A549 (cell line): Measurements from ENCODE around the gene ATRN. TPM values are rescaled to one million over a fixed set of nuclear protein-coding genes. Genes with fewer than 3 reads are reported as not detected.

Experiments
- ATAC-seq, 2 experiments: fragments of 200-7000 bp in 1 of 2; fragments of >200 bp in 1 of 2; cut with Nextera tagmentation in 1 of 2; cut with Tn5 transposase in 1 of 2; 3 replicates each; pipeline versions ENCODE4 v1.8.0 to v1.9.1; 2018 to 2020; ENCODE audit warnings: mild to moderate bottlenecking in 1 of 2, moderate library complexity in 1 of 2
- CTCF ChIA-PET: fragments of 300-600 bp; sonication (Branson Sonifier 250); formaldehyde crosslinking; extraction: SDS; loops from one replicate; lab custom pipeline; 2021; ENCODE audit warnings: antibody characterized with exemption, inconsistent platforms; lab: Yijun Ruan, JAX
- POLR2A ChIA-PET: fragments of 350-600 bp; formaldehyde crosslinking; extraction: SDS; loops from one replicate; lab custom pipeline; 2021; ENCODE audit warnings: antibody characterized with exemption, inconsistent platforms; lab: Yijun Ruan, JAX
- DNase-seq, 2 experiments: peaks; one replicate each; pipeline versions ENCODE4 v3.0.0 to v3.0.0-alpha.2; 2011 to 2016; ENCODE audit warnings: low read depth in 1 of 2, low spot score in 1 of 2
- FAIRE-seq: peaks from 2 replicates; lab custom pipeline; 2011; peaks lifted over from hg19 to GRCh38; lab: Jason Lieb, UNC
- H3K27ac ChIP-seq, 2 experiments: fragments of >200 bp; sonication (Bioruptor Twin); formaldehyde crosslinking; 3 replicates each; pipeline ENCODE4 v1.5.1; 2016 to 2017
- H3K4me1 ChIP-seq: fragments of >200 bp; sonication (Bioruptor Twin); formaldehyde crosslinking; 3 replicates; pipeline ENCODE4 v1.6.1; 2016
- H3K4me2 ChIP-seq: fragments of >200 bp; sonication (Bioruptor Twin); formaldehyde crosslinking; 3 replicates; pipeline ENCODE4 v1.6.1; 2016
- H3K4me3 ChIP-seq: fragments of >200 bp; sonication (Bioruptor Twin); formaldehyde crosslinking; 3 replicates; pipeline ENCODE4 v1.5.1; 2016
- H3K9me3 ChIP-seq: fragments of >200 bp; sonication (Bioruptor Twin); formaldehyde crosslinking; 3 replicates; pipeline ENCODE4 v1.6.1; 2016
- ATOH8 ChIP-seq: fragments of 250-450 bp; sonication (Bioruptor Pico); IDR thresholded peaks from 2 replicates; pipeline ENCODE4 v1.5.0; 2020; ENCODE audit warnings: low read depth, mild to moderate bottlenecking, moderate library complexity
- BCL3 ChIP-seq: fragments of >200 bp; sonication (Bioruptor Twin); formaldehyde crosslinking; IDR thresholded peaks from 3 replicates; pipeline ENCODE4 v1.6.1; 2016
- CEBPB ChIP-seq, 2 experiments: fragments of >200 bp in 1 of 2; sonication (Bioruptor Twin) in 1 of 2; formaldehyde crosslinking in 1 of 2; IDR thresholded peaks; 2 replicates each; pipeline ENCODE4 v1.6.1; 2012 to 2016
- EP300 ChIP-seq, 2 experiments: fragments of >200 bp; sonication (Bioruptor Twin); formaldehyde crosslinking; IDR thresholded peaks; 2 replicates in 1 of 2; 3 replicates in 1 of 2; pipeline ENCODE4 v1.6.1; 2016 to 2017
- ESRRA ChIP-seq: fragments of 150-350 bp; IDR thresholded peaks from 2 replicates; pipeline ENCODE4 v1.6.1; 2014; ENCODE audit warnings: mild to moderate bottlenecking, low read length, borderline replicate concordance
- FOSL2 ChIP-seq, 2 experiments: fragments of 450-650 bp in 1 of 2; fragments of >200 bp in 1 of 2; sonication (Bioruptor Twin) in 1 of 2; formaldehyde crosslinking; IDR thresholded peaks; 2 replicates each; pipeline versions ENCODE4 v1.5.0 to v1.6.1; 2016 to 2020; ENCODE audit warnings: mild to moderate bottlenecking in 1 of 2, moderate library complexity in 1 of 2
- GATA3 ChIP-seq: IDR thresholded peaks from 2 replicates; pipeline ENCODE4 v1.6.1; 2012; ENCODE audit warnings: borderline replicate concordance
- HMGXB4 ChIP-seq: fragments of 250-450 bp; sonication (Bioruptor Pico); IDR thresholded peaks from 2 replicates; pipeline ENCODE4 v1.5.0; 2021; ENCODE audit warnings: mild to moderate bottlenecking, moderate library complexity, borderline replicate concordance
- HOXB13 ChIP-seq: fragments of 250-450 bp; sonication (Bioruptor Pico); IDR thresholded peaks from 2 replicates; pipeline ENCODE4 v1.5.0; 2020; ENCODE audit warnings: low read depth, mild to moderate bottlenecking, moderate library complexity
- KDM5A ChIP-seq: fragments of 200-600 bp; sonication (generic); IDR thresholded peaks from 2 replicates; pipeline ENCODE4 v1.6.1; 2016; ENCODE audit warnings: antibody characterized with exemption, mild to moderate bottlenecking
- MAFK ChIP-seq: fragments of 450-650 bp; IDR thresholded peaks from 2 replicates; pipeline ENCODE4 v1.6.1; 2014; ENCODE audit not compliant: partially characterized antibody
- PHF8 ChIP-seq: fragments of 200-600 bp; sonication (generic); IDR thresholded peaks from 2 replicates; pipeline ENCODE4 v1.6.1; 2016; ENCODE audit warnings: low read depth, mild to moderate bottlenecking, antibody characterized with exemption, moderate library complexity, borderline replicate concordance
- POLR2A ChIP-seq: IDR thresholded peaks from 2 replicates; pipeline ENCODE4 v1.6.1; 2012; ENCODE audit warnings: mild to moderate bottlenecking, low read length
- RAD21 ChIP-seq, 2 experiments: fragments of >200 bp in 1 of 2; sonication (Bioruptor Twin) in 1 of 2; formaldehyde crosslinking in 1 of 2; IDR thresholded peaks in 1 of 2; conservative IDR thresholded peaks in 1 of 2; 2 replicates in 1 of 2; 3 replicates in 1 of 2; pipeline ENCODE4 v1.6.1; 2012 to 2018; ENCODE audit warnings: inconsistent platforms in 1 of 2
- RARB ChIP-seq: fragments of 250-450 bp; sonication (Bioruptor Pico); IDR thresholded peaks from 2 replicates; pipeline ENCODE4 v1.8.0; 2021; ENCODE audit warnings: mild to moderate bottlenecking, moderate library complexity
- REST ChIP-seq: fragments of 200-600 bp; sonication (generic); IDR thresholded peaks from 2 replicates; pipeline ENCODE4 v1.6.1; 2016; ENCODE audit warnings: antibody characterized with exemption, mild to moderate bottlenecking, moderate library complexity
- RFX5 ChIP-seq: fragments of 450-650 bp; IDR thresholded peaks from 2 replicates; pipeline ENCODE4 v1.7.1; 2014; ENCODE audit warnings: antibody characterized with exemption, mild to moderate bottlenecking, moderate library complexity
- RNF2 ChIP-seq: fragments of 200-600 bp; sonication (generic); IDR thresholded peaks from 2 replicates; pipeline ENCODE4 v1.6.1; 2016; ENCODE audit warnings: low read depth, mild to moderate bottlenecking, antibody characterized with exemption, moderate library complexity, borderline replicate concordance
- SREBF2 ChIP-seq: fragments of 450-650 bp; IDR thresholded peaks from 2 replicates; pipeline ENCODE4 v1.6.1; 2014; ENCODE audit warnings: mild to moderate bottlenecking, moderate library complexity
- TP53 ChIP-seq: fragments of 250-450 bp; sonication (Bioruptor Pico); IDR thresholded peaks from 2 replicates; pipeline ENCODE4 v1.5.0; 2021; ENCODE audit warnings: mild to moderate bottlenecking, moderate library complexity
- ZSCAN20 ChIP-seq: fragments of 250-450 bp; sonication (Bioruptor Pico); IDR thresholded peaks from 2 replicates; pipeline ENCODE4 v1.8.0; 2022; ENCODE audit warnings: mild to moderate bottlenecking, moderate library complexity
- WGBS: methylation state at CpG from one replicate; pipeline ENCODE4 v1.1.6; 2017; ENCODE audit errors: missing lambda C conversion rate; 5-methylcytosine and 5-hydroxymethylcytosine counted together
- polyA plus RNA-seq, 4 experiments: library from polyadenylated mRNA; depleted of rRNA in 3 of 4; stranded (reverse); fragments of >200 nt; fragmentation: RNase III in 1 of 4; extraction: RNeasy Plus Mini Kit Qiagen cat#74134 plus additional on column Dnase treatment in 1 of 4; gene quantifications; 2 replicates in 3 of 4; 3 replicates in 1 of 4; pipeline ENCODE4 v1.2.3, GENCODE V29; 2011 to 2017

Gene ATRN
- polyA plus RNA-seq, 2 of the 4 experiments (the other 2 are of a cell fraction): 21.3 to 58.7 TPM

- no peak for TF ChIP-seq BCL3
- TF ChIP-seq CEBPB (IDR thresholded peaks at IDR 0.05): no peak
- no peak for TF ChIP-seq ATOH8 (CRISPR knock-in tag)
- TF ChIP-seq POLR2A: no peak
- no peak for TF ChIP-seq TP53 (CRISPR knock-in tag)
- TF ChIP-seq GATA3: no peak
- TF ChIP-seq ZSCAN20 (CRISPR knock-in tag): no peak
- ChIA-PET CTCF (interaction anchor here (0.7 to 6.2 kb wide), 5 partner anchors 14 to 173 kb away, joined by 3 to 36 read pairs (median 3); no protein-coding TSS in a partner anchor), POLR2A (no interaction called here)
- FAIRE-seq (no peak), DNase-seq (no peak), ATAC-seq (no peak)
- no peaks in the 10 kb centered on the region for H3K4me1 ChIP-seq
- H3K9me3 ChIP-seq: no peaks in the 10 kb centered on the region
- no peak overlapping the region for H3K4me2 ChIP-seq
- 90% methylated on average over 1 of the region's 1 CpG for WGBS
- H3K27ac ChIP-seq: no peak overlapping the region
- H3K4me3 ChIP-seq: no peak overlapping the region
These were observed 106.5 kb downstream of the ATRN start for GRCh38 chr20:3577366-3577765.

- DNase-seq (no peak), ATAC-seq (peak in 1 of 2 experiments; percentile 33; a peak in 1 of 6 replicates), FAIRE-seq (no peak)
- H3K4me2 ChIP-seq: no peak overlapping the region
- no peak overlapping the region for H3K27ac ChIP-seq
- ChIA-PET POLR2A (no interaction called here), CTCF (interaction anchor here (0.9 to 1.4 kb wide), 6 partner anchors 13 to 179 kb away, joined by 3 to 5 read pairs (median 3); no protein-coding TSS in a partner anchor)
- TF ChIP-seq EP300 (IDR thresholded peaks at IDR 0.05) (no peak), RAD21 (conservative IDR thresholded peaks at IDR 0.05 in 1 of 2, IDR thresholded peaks at IDR 0.05 in 1 of 2) (0 out of 5 replicates have a peak, but pooled peaks of 1 of the 2 experiments have one; percentile 5), RNF2 (no peak)
- H3K4me1 ChIP-seq: no peaks in the 10 kb centered on the region
- WGBS: 90% methylated on average over 3 of the region's 3 CpGs
- H3K9me3 ChIP-seq: no peaks in the 10 kb centered on the region
- no peak overlapping the region for H3K4me3 ChIP-seq
These were observed 109.6 kb downstream of the ATRN start for GRCh38 chr20:3580412-3580811.

- CTCF ChIA-PET: interaction anchor here (1.0 to 1.1 kb wide), 2 partner anchors 21 to 93 kb away, joined by 3 read pairs; no protein-coding TSS in a partner anchor
- POLR2A ChIA-PET: no interaction called here
- WGBS: 92% methylated on average over 7 of the region's 7 CpGs
- no peak overlapping the region for H3K4me3 ChIP-seq
- H3K4me2 ChIP-seq: no peak overlapping the region
- no peaks in the 10 kb centered on the region for H3K9me3 ChIP-seq
- DNase-seq (no peak), FAIRE-seq (no peak)
- no peaks in the 10 kb centered on the region for H3K4me1 ChIP-seq
- no peak overlapping the region for H3K27ac ChIP-seq
- TF ChIP-seq PHF8 (no peak), KDM5A (no peak), HMGXB4 (CRISPR knock-in tag) (no peak), ESRRA (no peak), RARB (CRISPR knock-in tag) (no peak), RFX5 (no peak), HOXB13 (CRISPR knock-in tag) (no peak), REST (no peak), FOSL2 (IDR thresholded peaks at IDR 0.05) (no peak), FOSL2 (CRISPR knock-in tag; IDR thresholded peaks at IDR 0.05) (no peak), MAFK (no peak), SREBF2 (no peak), CEBPB (IDR thresholded peaks at IDR 0.05) (no peak)
- TF ChIP-seq, all 56 proteins: peak for 0
- no peak for ATAC-seq
These were observed 112.9 kb downstream of the ATRN start for GRCh38 chr20:3583765-3584164.
